Naive thymus-derived CD4-positive, alpha-beta T cell (primary cell): Measurements from ENCODE around the gene TKT. TPM values are rescaled to one million over a fixed set of nuclear protein-coding genes. Genes with fewer than 3 reads are reported as not detected.
"Not testable (repeated sequence)": the region's sequence is repeated elsewhere in the genome, so short reads cannot be mapped to it uniquely, and the experiment has no call there.

ENCODE experiments used
- ATAC-seq: fragments of 150-1000 bp; cut with Tn5 transposase; 2 replicates; pipeline ENCODE4 v1.10.0; 2021; ENCODE audit warnings: mild to moderate bottlenecking, moderate library complexity
- CTCF ChIA-PET: fragments of 350-600 bp; sonication (Branson Sonifier 250); formaldehyde crosslinking; loops from one replicate; lab custom pipeline; 2021; ENCODE audit warnings: antibody characterized with exemption; lab: Charles Lee
- POLR2A ChIA-PET: fragments of 350-600 bp; sonication (Branson Sonifier 250); formaldehyde crosslinking; loops from one replicate; lab custom pipeline; 2021; ENCODE audit warnings: antibody characterized with exemption, inconsistent platforms; lab: Charles Lee
- DNase-seq, 9 donors: peaks; one replicate each; pipeline versions ENCODE4 v3.0.0 to v3.0.0-alpha.2; 2020 to 2022; ENCODE audit warnings: mixed read lengths in 1 of 9
- H3K27ac ChIP-seq: one replicate; pipeline ENCODE4 v1.7.0; 2013; ENCODE audit warnings: mild to moderate bottlenecking, low read depth, low read length, moderate library complexity
- H3K27me3 ChIP-seq, 2 donors: one replicate each; pipeline ENCODE4 v1.7.0; 2013; ENCODE audit warnings: low read length in 2 of 2, mild to moderate bottlenecking in 2 of 2, moderate library complexity in 2 of 2; ENCODE audit not compliant: control insufficient read depth in 2 of 2, insufficient read depth in 2 of 2
- H3K36me3 ChIP-seq, 3 experiments: 1 replicate in 2 of 3; 2 replicates in 1 of 3; pipeline ENCODE4 v1.7.0; 2013; ENCODE audit warnings: low read length in 3 of 3, mild to moderate bottlenecking in 3 of 3, moderate library complexity in 1 of 3; ENCODE audit not compliant: insufficient read depth in 3 of 3, control insufficient read depth in 2 of 3
- H3K4me1 ChIP-seq, 2 donors: one replicate each; pipeline ENCODE4 v1.7.0; 2013; ENCODE audit warnings: low read length in 2 of 2, mild to moderate bottlenecking in 2 of 2, moderate library complexity in 1 of 2; ENCODE audit not compliant: control insufficient read depth in 2 of 2, insufficient read depth in 2 of 2
- H3K4me3 ChIP-seq: 2 replicates; pipeline ENCODE4 v1.7.0; 2013; ENCODE audit warnings: mild to moderate bottlenecking, low read length
- H3K9me3 ChIP-seq, 3 experiments: 1 replicate in 2 of 3; 2 replicates in 1 of 3; pipeline ENCODE4 v1.7.0; 2013; ENCODE audit warnings: low read length in 3 of 3; ENCODE audit not compliant: control insufficient read depth in 2 of 3
- H3K27ac Mint-ChIP-seq, 9 donors: one replicate each; pipeline ENCODE4 v1.8.0; 2020 to 2022; ENCODE audit warnings: mixed read lengths in 9 of 9, mild to moderate bottlenecking in 8 of 9, moderate library complexity in 5 of 9, inconsistent platforms in 2 of 9
- H3K27me3 Mint-ChIP-seq, 5 donors: one replicate each; pipeline ENCODE4 v1.8.0; 2021 to 2022; ENCODE audit warnings: mixed read lengths in 5 of 5, mild to moderate bottlenecking in 1 of 5
- H3K36me3 Mint-ChIP-seq, 5 donors: one replicate each; pipeline ENCODE4 v1.8.0; 2020 to 2022; ENCODE audit warnings: mixed read lengths in 5 of 5, mild to moderate bottlenecking in 3 of 5, inconsistent platforms in 1 of 5
- H3K4me1 Mint-ChIP-seq, 7 donors: one replicate each; pipeline ENCODE4 v1.8.0; 2020 to 2022; ENCODE audit warnings: mixed read lengths in 7 of 7, mild to moderate bottlenecking in 3 of 7, inconsistent platforms in 1 of 7
- H3K4me3 Mint-ChIP-seq, 10 donors: one replicate each; pipeline ENCODE4 v1.8.0; 2020 to 2022; ENCODE audit warnings: mild to moderate bottlenecking in 10 of 10, mixed read lengths in 10 of 10, moderate library complexity in 6 of 10, inconsistent platforms in 2 of 10
- H3K9me3 Mint-ChIP-seq, 11 donors: one replicate each; pipeline ENCODE4 v1.8.0; 2020 to 2022; ENCODE audit warnings: mixed read lengths in 11 of 11, mild to moderate bottlenecking in 4 of 11, inconsistent platforms in 1 of 11, moderate library complexity in 1 of 11
- intact Hi-C, 2 donors: fragments of 100-400 bp; cut with micrococcal nuclease; formaldehyde crosslinking; loops; one replicate each; pipeline ENCODE4 v1.15.1; 2023
- polyA plus RNA-seq, 2 donors: library from polyadenylated mRNA; unstranded; fragments of 300-500 nt; fragmentation: Illumina TruSeq; gene quantifications; one replicate each; pipeline ENCODE4 v1.2.3, GENCODE V29; 2021
- total RNA-seq, 6 experiments: library from RNA in 5 of 6; stranded (reverse) in 5 of 6; gene quantifications; 1 replicate in 5 of 6; 2 replicates in 1 of 6; pipeline ENCODE4 v1.2.3 and lab custom pipeline; 2021 to 2026

The TKT gene
- 100 to 1,000 TPM in 3 of 5 experiments, 10 to 100 TPM in 2; 83.5 to 333 (median 121) TPM for total RNA-seq
- 10 to 100 TPM; 60.7 to 63.4 TPM for polyA plus RNA-seq
- 98.5 reads per million, percentile 84 among the genes with 10 or more reads in this experiment for total RNA-seq (lab: John Stamatoyannopoulos, UW)

- peaks cover 0 to 6% (median 0%) of the 10 kb centered on the region in 3 experiments for H3K36me3 ChIP-seq
- ChIA-PET CTCF (no interaction called here), POLR2A (interaction anchor here (0.6 to 1.5 kb wide), 4 partner anchors 17 to 582 kb away, joined by 3 to 7 read pairs (median 4); partner anchors contain the start of gene DCP1A)
- peaks cover 19 to 39% (median 34%) of the 10 kb centered on the region in 7 donors for H3K4me1 Mint-ChIP-seq
- H3K4me1 ChIP-seq: peaks cover 14% of the 10 kb centered on the region in 2 donors
- peak within 1 kb of the TSS; percentile 90 to 97 (median 92) for H3K4me3 Mint-ChIP-seq
- peak within 1 kb of the TSS; percentile 69 to 89 (median 84) for H3K27ac Mint-ChIP-seq
- intact Hi-C loops: loop anchor here (1.0 to 5.0 kb wide), 10 partner anchors 19 to 635 kb away; partner anchors contain the start of genes DCP1A (in 2 of the 2), PRKCD (in 2 of the 2), RFT1 (in 2 of the 2) and SELENOK (in 2 of the 2)
- ATAC-seq: peak; percentile 92
- peak; percentile 58 to 85 (median 67) for DNase-seq
- peaks cover 0 to 1% (median 0%) of the 10 kb centered on the region in 11 donors for H3K9me3 Mint-ChIP-seq
- peaks cover 0 to 4% (median 0%) of the 10 kb centered on the region in 5 donors for H3K27me3 Mint-ChIP-seq
- H3K27me3 ChIP-seq: no peaks in the 10 kb centered on the region
- peak within 1 kb of the TSS; percentile 76 for H3K27ac ChIP-seq
- no peaks in the 10 kb centered on the region for H3K9me3 ChIP-seq
- peak within 1 kb of the TSS; percentile 70 for H3K4me3 ChIP-seq
- peaks cover 0 to 8% (median 0%) of the 10 kb centered on the region in 5 donors for H3K36me3 Mint-ChIP-seq
Measured at GRCh38 chr3:53255775-53256703, at the start of gene TKT. TKT (minus strand) TSS chr3:53256022; CDS start chr3:53255942, 80 bp downstream.

DNA sequence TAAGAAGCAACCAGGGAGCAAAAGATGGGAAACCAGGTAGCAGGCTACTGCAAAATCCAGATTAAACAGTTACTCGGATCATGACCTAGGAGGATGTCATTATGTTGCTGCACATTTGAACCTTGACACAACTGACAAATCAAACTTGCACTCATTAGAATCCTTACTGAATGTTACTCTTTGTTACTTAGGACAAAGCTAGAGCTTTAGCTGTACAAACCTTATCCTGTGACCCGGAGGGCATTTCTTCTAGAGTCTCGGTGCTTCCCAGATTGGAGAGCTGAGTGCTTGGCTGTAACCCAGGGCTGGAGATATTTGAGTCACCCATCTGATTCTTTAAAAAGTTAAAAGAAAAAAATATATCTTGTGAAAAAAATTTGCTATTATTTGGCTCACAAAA, 48.1 kb upstream of the TKT start:
- Histone ChIP-seq H3K36me3 (peaks cover 0 to 36% (median 3%) of the 10 kb centered on the region in 3 experiments), H3K4me3 (no peak overlapping the region), H3K27ac (no peak overlapping the region), H3K27me3 (no peaks in the 10 kb centered on the region), H3K9me3 (no peaks in the 10 kb centered on the region), H3K4me1 (no peaks in the 10 kb centered on the region)
- H3K27me3 Mint-ChIP-seq: no peaks in the 10 kb centered on the region
- H3K36me3 Mint-ChIP-seq: peaks cover 5 to 41% (median 10%) of the 10 kb centered on the region in 5 donors
- ChIA-PET POLR2A (no interaction called here), CTCF (no interaction called here)
- ATAC-seq: no peak
- H3K27ac Mint-ChIP-seq: peak overlapping the region in 3 of 9 donors; percentile 16 to 74 (median 27)
- intact Hi-C loops: no loop called here
- H3K9me3 Mint-ChIP-seq: no peaks in the 10 kb centered on the region
- peaks cover 0 to 5% (median 0%) of the 10 kb centered on the region in 7 donors for H3K4me1 Mint-ChIP-seq
- H3K4me3 Mint-ChIP-seq: no peak overlapping the region
- DNase-seq: no peak

GRCh38 chr3:53303549-53303948, 47.7 kb upstream of the TKT start:
- H3K4me1 Mint-ChIP-seq: peaks cover 0 to 5% (median 0%) of the 10 kb centered on the region in 7 donors
- ATAC-seq: no peak
- Histone ChIP-seq H3K4me3 (no peak overlapping the region), H3K36me3 (peaks cover 0 to 36% (median 7%) of the 10 kb centered on the region in 3 experiments), H3K9me3 (no peaks in the 10 kb centered on the region), H3K27ac (no peak overlapping the region), H3K27me3 (no peaks in the 10 kb centered on the region), H3K4me1 (no peaks in the 10 kb centered on the region)
- peak overlapping the region in 5 of 9 donors; percentile 16 to 74 (median 38) for H3K27ac Mint-ChIP-seq
- ChIA-PET POLR2A (no interaction called here), CTCF (no interaction called here)
- no peak for DNase-seq
- H3K27me3 Mint-ChIP-seq: no peaks in the 10 kb centered on the region
- peaks cover 5 to 40% (median 10%) of the 10 kb centered on the region in 5 donors for H3K36me3 Mint-ChIP-seq
- intact Hi-C loops: no loop called here
- no peaks in the 10 kb centered on the region for H3K9me3 Mint-ChIP-seq
- H3K4me3 Mint-ChIP-seq: no peak overlapping the region

DNA sequence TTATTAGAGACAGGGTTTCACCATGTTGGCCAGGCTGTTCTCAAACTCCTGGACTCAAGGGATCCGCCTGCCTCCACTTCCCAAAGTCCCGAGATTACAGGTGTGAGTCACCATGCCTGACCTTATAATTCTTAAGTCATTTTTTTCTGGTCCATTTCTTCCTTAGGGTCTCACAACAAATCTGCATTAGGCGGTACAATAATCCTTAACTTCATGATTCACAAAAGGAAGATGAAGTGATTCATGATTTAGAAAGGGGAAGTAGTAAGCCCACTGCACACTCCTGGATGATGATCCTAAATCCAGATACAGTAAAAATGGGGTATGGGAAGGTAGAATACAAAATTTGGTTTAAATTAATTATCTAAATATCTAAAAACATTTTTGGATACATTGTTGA, 45.0 kb upstream of the TKT start:
- no peaks in the 10 kb centered on the region for H3K4me1 ChIP-seq
- intact Hi-C loops: no loop called here
- Mint-ChIP-seq H3K9me3 (no peaks in the 10 kb centered on the region), H3K27ac (peak overlapping the region in 2 of 9 donors; percentile 19 to 38), H3K4me1 (peaks cover 0 to 5% (median 0%) of the 10 kb centered on the region in 7 donors), H3K4me3 (no peak overlapping the region), H3K27me3 (no peaks in the 10 kb centered on the region), H3K36me3 (peaks cover 5 to 36% (median 10%) of the 10 kb centered on the region in 5 donors)
- POLR2A ChIA-PET: no interaction called here
- no peaks in the 10 kb centered on the region for H3K9me3 ChIP-seq
- H3K27me3 ChIP-seq: no peaks in the 10 kb centered on the region
- DNase-seq (no peak), ATAC-seq (no peak)
- H3K27ac ChIP-seq: no peak overlapping the region
- H3K4me3 ChIP-seq: no peak overlapping the region
- CTCF ChIA-PET: interaction anchor here (0.7 kb wide), 2 partner anchors 46 to 216 kb away, joined by 3 read pairs; partner anchors contain the start of gene DCP1A
- H3K36me3 ChIP-seq: peaks cover 0 to 30% (median 9%) of the 10 kb centered on the region in 3 experiments

- peaks cover 0 to 30% (median 9%) of the 10 kb centered on the region in 3 experiments for H3K36me3 ChIP-seq
- not testable (repeated sequence) for H3K4me1 ChIP-seq, H3K9me3 ChIP-seq, H3K4me3 Mint-ChIP-seq, H3K27me3 ChIP-seq, H3K27me3 Mint-ChIP-seq, H3K27ac ChIP-seq, H3K9me3 Mint-ChIP-seq, H3K4me3 ChIP-seq, H3K4me1 Mint-ChIP-seq
- ChIA-PET CTCF (interaction anchor here (0.6 to 1.2 kb wide), 4 partner anchors 15 to 565 kb away, joined by 3 to 4 read pairs (median 4); no protein-coding TSS in a partner anchor), POLR2A (interaction anchor here (0.6 to 1.2 kb wide), 2 partner anchors 19 to 48 kb away, joined by 3 read pairs; partner anchors contain the start of gene DCP1A)
- peak overlapping the region in 1 of 9 donors; percentile 48 for H3K27ac Mint-ChIP-seq
- peak; percentile 88 for ATAC-seq
- peak in 7 of 9 donors; percentile 26 to 57 (median 44) for DNase-seq
- peaks cover 5 to 35% (median 10%) of the 10 kb centered on the region in 5 donors for H3K36me3 Mint-ChIP-seq
- intact Hi-C loops: loop anchor here (1.0 to 10.0 kb wide), 5 partner anchors 48 to 411 kb away; partner anchors contain the start of gene DCP1A (in 2 of the 2)
Measured at GRCh38 chr3:53299611-53300023, 43.8 kb upstream of the TKT start.

- intact Hi-C loops: loop anchor here in 1 of 2 donors (10.0 kb wide), 1 partner anchor 219 kb away; no protein-coding TSS in a partner anchor
- H3K27ac Mint-ChIP-seq: no peak overlapping the region
- ATAC-seq: no peak
Measured at GRCh38 chr3:53295410-53295809, 39.6 kb upstream of the TKT start.

More at GRCh38 chr3:53295410-53295809, 39.6 kb upstream of the TKT start:
- Histone ChIP-seq H3K27ac (no peak overlapping the region), H3K4me1 (no peaks in the 10 kb centered on the region), H3K9me3 (no peaks in the 10 kb centered on the region), H3K27me3 (no peaks in the 10 kb centered on the region), H3K4me3 (no peak overlapping the region), H3K36me3 (peaks cover 0 to 38% (median 9%) of the 10 kb centered on the region in 3 experiments)
- H3K36me3 Mint-ChIP-seq: peaks cover 0 to 26% (median 9%) of the 10 kb centered on the region in 5 donors
- no peak overlapping the region for H3K4me3 Mint-ChIP-seq
- DNase-seq: no peak
- H3K27me3 Mint-ChIP-seq: no peaks in the 10 kb centered on the region
- POLR2A ChIA-PET: no interaction called here
- H3K4me1 Mint-ChIP-seq: peaks cover 0 to 5% (median 0%) of the 10 kb centered on the region in 7 donors
- H3K9me3 Mint-ChIP-seq: no peaks in the 10 kb centered on the region
- CTCF ChIA-PET: interaction anchor here (0.7 kb wide), 1 partner anchor 34 kb away, joined by 3 read pairs; no protein-coding TSS in a partner anchor
